T-cell (primary cell): ENCODE data around the gene RIPOR2. TPM values are rescaled to one million over a fixed set of nuclear protein-coding genes. Genes with fewer than 3 reads are reported as not detected.
A peak's percentile ranks its signal among the peaks of the same experiment; 100 is the strongest.

Experiments
- ATAC-seq, 4 experiments: fragments of 200-7000 bp in 3 of 4; fragments of 150-1000 bp in 1 of 4; cut with Tn5 transposase; replicated peaks in 1 of 4; 1 replicate in 3 of 4; 2 replicates in 1 of 4; pipeline ENCODE4 v1.10.0; 2021; ENCODE audit warnings: moderate library complexity in 3 of 4, mild to moderate bottlenecking in 2 of 4, moderate number of reproducible peaks in 1 of 4
- CTCF ChIA-PET, 2 donors: fragments of 300-600 bp; sonication (Branson Sonifier 250); formaldehyde crosslinking; loops; one replicate each; lab custom pipeline; 2022; ENCODE audit warnings: antibody characterized with exemption in 2 of 2; lab: Charles Lee
- POLR2A ChIA-PET, 2 donors: fragments of 300-600 bp; sonication (Branson Sonifier 250); formaldehyde crosslinking; loops; one replicate each; lab custom pipeline; 2022; ENCODE audit warnings: antibody characterized with exemption in 2 of 2; lab: Charles Lee
- DNase-seq, 35 experiments: peaks; one replicate each; pipeline versions ENCODE4 v3.0.0 to v3.0.0-alpha.2; 2013 to 2023
- H3K27ac ChIP-seq: one replicate; pipeline ENCODE4 v1.5.1; 2013; ENCODE audit warnings: low read length
- H3K27me3 ChIP-seq, 2 experiments: replicated peaks in 1 of 2; 1 replicate in 1 of 2; 2 replicates in 1 of 2; pipeline versions ENCODE4 v1.6.1 to v1.7.0; 2013; ENCODE audit warnings: low read length in 1 of 2, mixed read lengths in 1 of 2; ENCODE audit not compliant: control insufficient read depth in 2 of 2, insufficient read depth in 2 of 2; ENCODE audit errors: extremely low read depth in 1 of 2
- H3K36me3 ChIP-seq, 2 donors: 1 replicate in 1 of 2; 2 replicates in 1 of 2; pipeline versions ENCODE4 v1.6.1 to v1.7.0; 2013; ENCODE audit warnings: low read length in 1 of 2; ENCODE audit not compliant: control insufficient read depth in 2 of 2, insufficient read depth in 1 of 2; ENCODE audit errors: extremely low read depth in 1 of 2
- H3K4me1 ChIP-seq, 2 experiments: 1 replicate in 1 of 2; 2 replicates in 1 of 2; pipeline versions ENCODE4 v1.6.1 to v1.7.0; 2013; ENCODE audit warnings: low read length in 2 of 2, mixed read lengths in 1 of 2; ENCODE audit not compliant: insufficient read depth in 2 of 2, control insufficient read depth in 1 of 2; ENCODE audit errors: extremely low read depth in 1 of 2
- H3K4me3 ChIP-seq, 2 donors: 1 replicate in 1 of 2; 2 replicates in 1 of 2; pipeline versions ENCODE4 v1.5.1 to v1.7.0; 2013; ENCODE audit warnings: mild to moderate bottlenecking in 2 of 2, low read length in 1 of 2, moderate library complexity in 1 of 2; ENCODE audit not compliant: control insufficient read depth in 1 of 2; ENCODE audit errors: extremely low read depth in 1 of 2
- H3K9me3 ChIP-seq: 2 replicates; pipeline ENCODE4 v1.7.0; 2013
- H3K27ac Mint-ChIP-seq, 2 donors: one replicate each; pipeline ENCODE4 v1.8.0; 2020 to 2021; ENCODE audit warnings: mild to moderate bottlenecking in 2 of 2, mixed read lengths in 2 of 2
- H3K27me3 Mint-ChIP-seq, 2 donors: one replicate each; pipeline ENCODE4 v1.8.0; 2021 to 2022; ENCODE audit warnings: mixed read lengths in 2 of 2
- H3K36me3 Mint-ChIP-seq: one replicate; pipeline ENCODE4 v1.8.0; 2021; ENCODE audit warnings: mixed read lengths
- H3K4me1 Mint-ChIP-seq, 3 donors: one replicate each; pipeline ENCODE4 v1.8.0; 2020 to 2022; ENCODE audit warnings: mixed read lengths in 3 of 3, mild to moderate bottlenecking in 1 of 3
- H3K4me3 Mint-ChIP-seq, 3 donors: one replicate each; pipeline ENCODE4 v1.8.0; 2020 to 2022; ENCODE audit warnings: mild to moderate bottlenecking in 3 of 3, mixed read lengths in 3 of 3, moderate library complexity in 3 of 3
- H3K9me3 Mint-ChIP-seq, 3 donors: one replicate each; pipeline ENCODE4 v1.8.0; 2020 to 2022; ENCODE audit warnings: mixed read lengths in 3 of 3
- WGBS: methylation state at CpG from one replicate; pipeline ENCODE4 v1.1.5; 2013; ENCODE audit warnings: missing lambda C conversion rate; ENCODE audit not compliant: insufficient coverage; 5-methylcytosine and 5-hydroxymethylcytosine counted together
- total RNA-seq, 35 experiments: library from RNA in 6 of 35; stranded (reverse) in 6 of 35; fragments of 120-200 nt in 1 of 35; gene quantifications; one replicate each; pipeline versions ENCODE4 v1.2.1 to v1.2.4 and lab custom pipeline; 2013 to 2026

Gene RIPOR2
- total RNA-seq, 5 donors from 2014 or later (not counting 1 experiment from before 2014, with no cell fraction given): 381 to 480 (median 441) TPM

- Histone ChIP-seq H3K9me3 (no peaks in the 10 kb centered on the region), H3K36me3 (peaks cover 0 to 56% of the 10 kb centered on the region in 2 donors), H3K27ac (peak overlapping the region; percentile 27), H3K4me1 (peaks cover 66 to 72% of the 10 kb centered on the region in 2 experiments), H3K27me3 (no peaks in the 10 kb centered on the region), H3K4me3 (peak overlapping the region in 1 of 2 donors; percentile 26)
- Mint-ChIP-seq H3K36me3 (peaks cover 67% of the 10 kb centered on the region), H3K4me3 (peak overlapping the region; percentile 75 to 93 (median 76)), H3K9me3 (peaks cover 0 to 6% (median 0%) of the 10 kb centered on the region in 3 donors), H3K27me3 (no peaks in the 10 kb centered on the region), H3K27ac (peak overlapping the region; percentile 83 to 91), H3K4me1 (peaks cover 88 to 98% (median 91%) of the 10 kb centered on the region in 3 donors)
- peak in 1 of 35 experiments; percentile 46 for DNase-seq
- CTCF ChIA-PET: interaction anchor here (0.7 to 2.0 kb wide), 16 partner anchors 9 to 94 kb away, joined by 3 to 22 read pairs (median 4); partner anchors contain the start of gene RIPOR2 (in 1 of the 2)
- peak; percentile 28 to 54 (median 38) for ATAC-seq
- POLR2A ChIA-PET: interaction anchor here in 1 of 2 donors (0.6 to 1.1 kb wide), 2 partner anchors 10 to 128 kb away, joined by 3 to 4 read pairs; no protein-coding TSS in a partner anchor
- whole genome bisulfite sequencing: 33% methylated on average over 1 of the region's 2 CpGs
Measured at GRCh38 chr6:24924580-24925356, 11.0 kb downstream of the RIPOR2 start.

DNA sequence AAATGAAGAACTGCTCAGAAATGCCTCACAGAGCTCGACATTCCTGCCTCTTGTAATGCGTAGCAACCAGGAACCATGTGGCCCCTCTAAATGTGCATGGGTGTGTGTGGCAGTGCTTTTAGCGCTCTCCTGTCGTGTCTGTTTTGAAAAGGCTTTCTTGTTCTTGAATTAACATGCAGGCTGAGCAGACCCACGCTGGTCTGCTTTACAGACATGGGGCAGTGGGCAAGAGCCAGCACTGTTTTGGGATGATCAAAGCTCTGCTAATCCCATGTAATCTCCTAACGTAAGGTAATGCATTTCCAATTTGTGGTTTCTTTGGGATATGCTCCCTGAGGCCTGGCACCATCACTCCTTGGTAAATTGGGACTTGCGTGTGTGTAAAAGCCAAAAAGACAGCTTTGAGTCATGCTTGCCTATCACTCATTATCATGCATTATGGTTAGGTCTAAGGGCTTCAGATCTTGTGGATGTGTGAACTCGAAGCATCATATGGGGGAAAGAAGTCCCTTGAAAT is 11.8 kb downstream of the RIPOR2 start:
- peaks cover 89 to 98% (median 92%) of the 10 kb centered on the region in 3 donors for H3K4me1 Mint-ChIP-seq
- DNase-seq: no peak
- Histone ChIP-seq H3K36me3 (peaks cover 0 to 56% of the 10 kb centered on the region in 2 donors), H3K9me3 (no peaks in the 10 kb centered on the region), H3K27ac (peak overlapping the region; percentile 4), H3K4me1 (peaks cover 69 to 72% of the 10 kb centered on the region in 2 experiments), H3K27me3 (no peaks in the 10 kb centered on the region), H3K4me3 (peak overlapping the region; percentile 22 to 44)
- ChIA-PET POLR2A (interaction anchor here in 1 of 2 donors (0.6 kb wide), 1 partner anchor 13 kb away, joined by 3 read pairs; no protein-coding TSS in a partner anchor), CTCF (interaction anchor here (1.2 to 1.5 kb wide), 4 partner anchors 10 to 67 kb away, joined by 3 to 10 read pairs (median 4); partner anchors contain the start of gene RIPOR2 (in 1 of the 2))
- peaks cover 0 to 6% (median 0%) of the 10 kb centered on the region in 3 donors for H3K9me3 Mint-ChIP-seq
- H3K4me3 Mint-ChIP-seq: peak overlapping the region; percentile 54 to 93 (median 60)
- peak overlapping the region; percentile 75 to 83 for H3K27ac Mint-ChIP-seq
- peak in 3 of 4 experiments; percentile 23 to 28 (median 25) for ATAC-seq
- 44% methylated on average over 4 of the region's 8 CpGs for WGBS
- no peaks in the 10 kb centered on the region for H3K27me3 Mint-ChIP-seq
- H3K36me3 Mint-ChIP-seq: peaks cover 67% of the 10 kb centered on the region

GRCh38 chr6:24922814-24923213 is 12.9 kb downstream of the RIPOR2 start:
- H3K27ac ChIP-seq: peak overlapping the region; percentile 56
- peak overlapping the region; percentile 73 to 93 (median 75) for H3K4me3 Mint-ChIP-seq
- peaks cover 0 to 6% (median 0%) of the 10 kb centered on the region in 3 donors for H3K9me3 Mint-ChIP-seq
- peaks cover 66% of the 10 kb centered on the region for H3K36me3 Mint-ChIP-seq
- CTCF ChIA-PET: interaction anchor here in 1 of 2 donors (0.8 to 1.2 kb wide), 3 partner anchors 13 to 40 kb away, joined by 3 to 8 read pairs (median 7); partner anchors contain the start of gene RIPOR2
- H3K36me3 ChIP-seq: peaks cover 0 to 54% of the 10 kb centered on the region in 2 donors
- no peak for ATAC-seq
- POLR2A ChIA-PET: no interaction called here
- no peaks in the 10 kb centered on the region for H3K27me3 Mint-ChIP-seq
- no peaks in the 10 kb centered on the region for H3K9me3 ChIP-seq
- DNase-seq: no peak
- H3K4me1 ChIP-seq: peaks cover 72 to 76% of the 10 kb centered on the region in 2 experiments
- no peaks in the 10 kb centered on the region for H3K27me3 ChIP-seq
- peak overlapping the region in 1 of 2 donors; percentile 28 for H3K4me3 ChIP-seq
- WGBS: no CpG with 5 or more reads among the region's 2 CpGs
- peak overlapping the region; percentile 85 to 90 for H3K27ac Mint-ChIP-seq
- H3K4me1 Mint-ChIP-seq: peaks cover 93 to 98% (median 94%) of the 10 kb centered on the region in 3 donors

DNA sequence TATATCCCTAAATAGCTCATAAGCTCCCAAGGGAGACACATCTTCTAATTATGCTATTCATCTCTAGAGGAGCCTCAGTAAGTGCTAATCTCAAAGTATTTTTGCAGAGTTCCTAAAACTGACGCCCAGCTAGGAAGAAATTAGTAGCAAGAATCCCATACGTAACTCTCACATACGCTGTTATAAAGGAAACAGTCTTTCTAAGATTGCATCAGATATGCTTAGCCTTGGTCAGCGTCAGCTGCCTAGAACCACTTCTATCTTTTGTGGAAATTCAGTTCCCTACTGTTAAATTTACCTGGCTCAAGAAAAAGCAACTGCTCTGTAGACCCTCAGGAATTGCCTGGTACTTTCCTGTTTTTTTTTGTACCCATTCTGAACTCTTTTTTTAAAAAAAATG is 13.6 kb downstream of the RIPOR2 start:
- ChIA-PET CTCF (interaction anchor here in 1 of 2 donors (0.7 to 2.4 kb wide), 6 partner anchors 10 to 69 kb away, joined by 3 to 13 read pairs (median 6); partner anchors contain the start of gene RIPOR2), POLR2A (interaction anchor here (0.5 to 0.9 kb wide), 2 partner anchors 69 to 87 kb away, joined by 3 read pairs; no protein-coding TSS in a partner anchor)
- peak overlapping the region; percentile 85 to 90 for H3K27ac Mint-ChIP-seq
- peak overlapping the region; percentile 56 for H3K27ac ChIP-seq
- peaks cover 0 to 55% of the 10 kb centered on the region in 2 donors for H3K36me3 ChIP-seq
- no peak for ATAC-seq
- H3K36me3 Mint-ChIP-seq: peaks cover 62% of the 10 kb centered on the region
- peaks cover 93 to 98% (median 94%) of the 10 kb centered on the region in 3 donors for H3K4me1 Mint-ChIP-seq
- H3K9me3 Mint-ChIP-seq: peaks cover 0 to under 1% (median 0%) of the 10 kb centered on the region in 3 donors
- peak overlapping the region; percentile 62 to 93 (median 75) for H3K4me3 Mint-ChIP-seq
- peaks cover 68 to 80% of the 10 kb centered on the region in 2 experiments for H3K4me1 ChIP-seq
- no peak for DNase-seq
- H3K9me3 ChIP-seq: no peaks in the 10 kb centered on the region
- H3K4me3 ChIP-seq: peak overlapping the region in 1 of 2 donors; percentile 28
- no peaks in the 10 kb centered on the region for H3K27me3 Mint-ChIP-seq
- WGBS: 50% methylated on average over 1 of the region's 4 CpGs
- no peaks in the 10 kb centered on the region for H3K27me3 ChIP-seq

- Mint-ChIP-seq H3K4me1 (peaks cover 95% of the 10 kb centered on the region in 3 donors), H3K9me3 (no peaks in the 10 kb centered on the region), H3K27me3 (no peaks in the 10 kb centered on the region), H3K36me3 (peaks cover 65% of the 10 kb centered on the region), H3K4me3 (peak overlapping the region; percentile 75 to 93 (median 75)), H3K27ac (peak overlapping the region; percentile 84 to 90)
- H3K9me3 ChIP-seq: no peaks in the 10 kb centered on the region
- POLR2A ChIA-PET: interaction anchor here (1.6 to 3.2 kb wide), 2 partner anchors 9 to 20 kb away, joined by 6 to 15 read pairs; no protein-coding TSS in a partner anchor
- DNase-seq (no peak), ATAC-seq (no peak)
- H3K27me3 ChIP-seq: no peaks in the 10 kb centered on the region
- peak overlapping the region; percentile 55 for H3K27ac ChIP-seq
- H3K4me3 ChIP-seq: peak overlapping the region in 1 of 2 donors; percentile 20
- CTCF ChIA-PET: interaction anchor here (0.6 to 3.6 kb wide), 8 partner anchors 10 to 156 kb away, joined by 3 to 16 read pairs (median 8); no protein-coding TSS in a partner anchor
- H3K4me1 ChIP-seq: peaks cover 69 to 84% of the 10 kb centered on the region in 2 experiments
- H3K36me3 ChIP-seq: peaks cover 0 to 71% of the 10 kb centered on the region in 2 donors
Measured at GRCh38 chr6:24920136-24920535, 15.6 kb downstream of the RIPOR2 start.
